WI38 (cell line): Measurements from ENCODE around the gene FKBP1B.

ENCODE experiments used
- H3K4me3 ChIP-seq: 2 replicates; pipeline ENCODE4 v1.5.1; 2011; ENCODE audit warnings: low read depth, mild to moderate bottlenecking, control low read depth, low read length
- CTCF ChIP-seq: IDR thresholded peaks from 2 replicates; pipeline ENCODE4 v1.5.1; 2012; ENCODE audit warnings: low read depth, mild to moderate bottlenecking, control low read depth, low read length

FKBP1B gene

DNA sequence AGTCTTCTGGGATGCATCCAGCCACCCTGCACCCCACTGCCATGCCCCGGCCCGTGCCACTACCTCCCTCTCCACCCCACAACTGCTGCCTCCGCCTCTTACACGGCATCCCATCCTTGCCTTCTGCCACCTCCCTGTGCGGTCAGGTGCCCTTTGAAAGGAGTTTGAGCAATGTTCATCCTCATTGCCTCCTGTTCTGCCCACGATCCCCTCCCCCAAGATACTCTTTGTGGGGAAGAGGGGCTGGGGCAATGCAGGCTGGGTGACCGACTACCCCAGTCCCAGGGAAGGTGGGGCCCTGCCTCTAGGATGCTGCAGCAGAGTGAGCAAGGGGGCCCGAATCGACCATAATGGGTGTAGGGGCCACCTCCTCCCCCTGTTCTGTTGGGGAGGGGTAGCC, 31.3 kb upstream of the FKBP1B start:
- no peak for TF ChIP-seq CTCF
- H3K4me3 ChIP-seq, result no peak overlapping the region

- H3K4me3 ChIP-seq, result no peak overlapping the region
- no peak for TF ChIP-seq CTCF
These were observed 29.8 kb upstream of the FKBP1B start for GRCh38 chr2:24019729-24020128.

DNA sequence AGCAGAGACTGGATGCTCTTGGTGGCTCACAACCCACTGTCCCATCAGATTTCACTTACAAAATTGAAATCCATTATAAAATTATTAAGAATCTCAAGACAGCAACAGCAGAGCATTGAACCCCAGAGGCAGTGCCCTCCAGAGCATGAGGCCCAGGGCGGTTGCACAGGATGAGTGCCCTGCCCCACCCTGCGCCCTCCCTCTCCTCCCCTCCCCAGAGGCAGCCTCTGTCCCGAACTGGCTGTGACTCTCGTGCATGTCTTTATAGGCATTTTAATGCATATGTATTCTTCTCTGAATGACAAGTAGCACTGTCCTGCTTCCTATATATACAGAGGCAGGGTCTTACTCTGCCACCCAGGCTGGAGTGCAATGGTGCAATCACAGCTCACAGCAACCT, 29.3 kb upstream of the FKBP1B start:
- TF ChIP-seq CTCF, result no peak

GRCh38 chr2:24021122-24021998, 28.2 kb upstream of the FKBP1B start:
- no peak overlapping the region for H3K4me3 ChIP-seq
- 0 out of 2 replicates have a peak, but pooled peaks have one; percentile 6 for TF ChIP-seq CTCF

More for the DNA sequence above, 29.3 kb upstream of the FKBP1B start:
- no peak overlapping the region for H3K4me3 ChIP-seq

- TF ChIP-seq CTCF, result no peak
- H3K4me3 ChIP-seq, result no peak overlapping the region
These were observed 27.1 kb upstream of the FKBP1B start for GRCh38 chr2:24022324-24022974.

- no peak for TF ChIP-seq CTCF
These were observed 26.5 kb upstream of the FKBP1B start for GRCh38 chr2:24022975-24023575.

DNA sequence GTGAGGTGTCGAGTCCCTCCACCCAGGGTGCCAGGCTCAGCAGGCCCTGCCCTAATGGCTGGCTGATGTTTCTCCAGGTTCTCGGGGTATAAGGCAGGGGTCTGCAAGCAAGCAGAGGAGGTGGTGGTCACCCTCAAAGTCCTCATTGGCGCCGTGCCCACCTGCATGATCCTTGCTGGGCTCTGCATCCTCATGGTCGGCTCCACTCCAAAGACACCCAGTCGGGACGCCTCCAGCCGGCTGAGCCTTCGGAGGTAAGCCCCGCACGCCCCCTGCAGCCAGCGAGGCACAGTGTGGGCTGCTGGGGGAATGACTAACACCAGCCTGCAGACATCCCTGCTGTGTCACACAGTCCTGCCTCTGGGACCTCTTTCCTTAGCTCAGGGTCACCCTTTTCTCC, 25.5 kb upstream of the FKBP1B start:
- TF ChIP-seq CTCF, result no peak
- H3K4me3 ChIP-seq, result no peak overlapping the region

More at GRCh38 chr2:24022975-24023575, 26.5 kb upstream of the FKBP1B start:
- no peak overlapping the region for H3K4me3 ChIP-seq
